Mesenteric fat pad (tissue), 1 donor: ENCODE results near the gene TRPV5. TPM values are rescaled to one million over a fixed set of nuclear protein-coding genes. Genes with fewer than 3 reads are reported as not detected.
"Not testable (repeated sequence)": the region's sequence is repeated elsewhere in the genome, so short reads cannot be mapped to it uniquely, and the experiment has no call there.

ENCODE experiments used
- DNase-seq: peaks from one replicate; pipeline ENCODE4 v3.0.0-alpha.2; 2020; ENCODE audit warnings: low spot score
- long read RNA-seq: library from polyadenylated mRNA; unstranded; transcript quantifications from one replicate; pipeline ENCODE4 v2.0.0, GENCODE V29; 2020
- total RNA-seq: library from RNA; stranded (reverse); fragmentation: NEBNext Ultra II Directional; extraction: Animal tissue kit (Norgen Biotek cat#: 25700); gene quantifications from one replicate; pipeline ENCODE4 v1.2.1, GENCODE V29; 2021
- donor health status: DM: yes; HTN: yes; CAD: no.

TRPV5 gene
- not detected for total RNA-seq
- long read RNA-seq: 0 reads

GRCh38 chr7:142933624-142934023 lies at the start of gene TRPV5:
Gene TRPV5, minus strand, starts transcription at chr7:142933746. Its CDS starts 287 bp downstream, at chr7:142933459.
- no peak for DNase-seq

GRCh38 chr7:142978402-142978801 lies 44.9 kb upstream of the TRPV5 start:
- DNase-seq: not testable (repeated sequence)

GRCh38 chr7:142974626-142975025 lies 41.1 kb upstream of the TRPV5 start:
- DNase-seq: no peak

GRCh38 chr7:142969183-142969582 lies 35.6 kb upstream of the TRPV5 start:
- DNase-seq: no peak

GRCh38 chr7:142968229-142968628 lies 34.7 kb upstream of the TRPV5 start:
- no peak for DNase-seq

GRCh38 chr7:142964502-142965246 lies 31.1 kb upstream of the TRPV5 start:
- DNase-seq: no peak

GRCh38 chr7:142963993-142964392 lies 30.4 kb upstream of the TRPV5 start:
- DNase-seq: no peak

- DNase-seq: no peak
Measured at GRCh38 chr7:142962991-142963390, 29.4 kb upstream of the TRPV5 start.

- DNase-seq: no peak
Measured at GRCh38 chr7:142961973-142962926, 28.7 kb upstream of the TRPV5 start, which contains the start of gene KEL. Gene KEL, minus strand, starts transcription at chr7:142962363. Its CDS starts 157 bp downstream, at chr7:142962206.

GRCh38 chr7:142961595-142961972 lies 28.0 kb upstream of the TRPV5 start:
- no peak for DNase-seq

- no peak for DNase-seq
Measured at GRCh38 chr7:142960955-142961512, 27.5 kb upstream of the TRPV5 start.

GRCh38 chr7:142959202-142959601 lies 25.7 kb upstream of the TRPV5 start:
- no peak for DNase-seq

- no peak for DNase-seq
Measured at GRCh38 chr7:142957723-142958122, 24.2 kb upstream of the TRPV5 start.

GRCh38 chr7:142956951-142957623 lies 23.5 kb upstream of the TRPV5 start:
- DNase-seq: no peak

- no peak for DNase-seq
Measured at GRCh38 chr7:142954680-142955268, 21.2 kb upstream of the TRPV5 start.

- DNase-seq: no peak
Measured at GRCh38 chr7:142950235-142950634, 16.7 kb upstream of the TRPV5 start.

- DNase-seq: no peak
Measured at GRCh38 chr7:142948603-142949002, 15.1 kb upstream of the TRPV5 start.

GRCh38 chr7:142945001-142945400 lies 11.5 kb upstream of the TRPV5 start:
- no peak for DNase-seq

GRCh38 chr7:142943706-142944268 lies 10.2 kb upstream of the TRPV5 start:
- no peak for DNase-seq

GRCh38 chr7:142942746-142943145 lies 9.2 kb upstream of the TRPV5 start:
- DNase-seq: no peak
